WTC11 (cell line): Measurements from ENCODE around the gene OR8D4.

Source experiments
- FOXJ3 ChIP-seq: sonication (generic); formaldehyde crosslinking; IDR thresholded peaks from 2 replicates; pipeline ENCODE4 v1.9.0; 2021; ENCODE audit warnings: missing genetic modification reagents, mild to moderate bottlenecking, borderline replicate concordance
- TF ChIP-seq, protein P1 (sequence below): sonication (generic); formaldehyde crosslinking; IDR thresholded peaks from 2 replicates; pipeline ENCODE4 v1.8.1; 2023; ENCODE audit warnings: mild to moderate bottlenecking, missing genetic modification reagents, moderate library complexity
- TF ChIP-seq, protein P2 (sequence below): fragments of 200-600 bp; IDR thresholded peaks from 2 replicates; pipeline ENCODE4 v1.8.0; 2022; ENCODE audit warnings: antibody characterized with exemption
- TF ChIP-seq, protein P3 (sequence below): sonication (generic); formaldehyde crosslinking; IDR thresholded peaks from 2 replicates; pipeline ENCODE4 v1.8.0; 2023; ENCODE audit warnings: missing genetic modification reagents
- TF ChIP-seq, protein P4 (sequence below): sonication (generic); formaldehyde crosslinking; IDR thresholded peaks from 2 replicates; pipeline ENCODE4 v1.8.0; 2022; ENCODE audit warnings: mild to moderate bottlenecking, missing genetic modification reagents

DNA sequence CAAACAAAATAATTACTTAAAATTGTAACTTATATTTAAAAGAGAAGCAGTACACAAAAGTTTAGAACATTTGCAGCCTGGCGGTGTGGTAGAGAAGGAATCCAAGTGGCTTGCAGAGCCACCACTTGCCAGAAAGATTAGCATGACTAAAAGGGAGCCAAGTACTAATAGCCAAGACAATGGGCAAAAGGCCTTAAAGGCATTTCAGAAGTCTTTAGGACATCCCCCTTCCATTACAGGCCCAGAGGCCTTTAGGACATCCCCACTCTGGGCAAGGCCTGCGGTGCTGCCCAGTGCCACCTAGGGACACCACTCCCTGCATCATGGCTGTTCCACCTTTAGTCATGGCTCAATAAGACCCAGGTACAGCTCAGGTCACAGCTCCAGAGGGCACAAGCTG is 48.9 kb upstream of the OR8D4 start:
- TF ChIP-seq, protein P1, sequence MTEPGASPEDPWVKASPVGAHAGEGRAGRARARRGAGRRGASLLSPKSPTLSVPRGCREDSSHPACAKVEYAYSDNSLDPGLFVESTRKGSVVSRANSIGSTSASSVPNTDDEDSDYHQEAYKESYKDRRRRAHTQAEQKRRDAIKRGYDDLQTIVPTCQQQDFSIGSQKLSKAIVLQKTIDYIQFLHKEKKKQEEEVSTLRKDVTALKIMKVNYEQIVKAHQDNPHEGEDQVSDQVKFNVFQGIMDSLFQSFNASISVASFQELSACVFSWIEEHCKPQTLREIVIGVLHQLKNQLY: no peak
- TF ChIP-seq, protein P2, sequence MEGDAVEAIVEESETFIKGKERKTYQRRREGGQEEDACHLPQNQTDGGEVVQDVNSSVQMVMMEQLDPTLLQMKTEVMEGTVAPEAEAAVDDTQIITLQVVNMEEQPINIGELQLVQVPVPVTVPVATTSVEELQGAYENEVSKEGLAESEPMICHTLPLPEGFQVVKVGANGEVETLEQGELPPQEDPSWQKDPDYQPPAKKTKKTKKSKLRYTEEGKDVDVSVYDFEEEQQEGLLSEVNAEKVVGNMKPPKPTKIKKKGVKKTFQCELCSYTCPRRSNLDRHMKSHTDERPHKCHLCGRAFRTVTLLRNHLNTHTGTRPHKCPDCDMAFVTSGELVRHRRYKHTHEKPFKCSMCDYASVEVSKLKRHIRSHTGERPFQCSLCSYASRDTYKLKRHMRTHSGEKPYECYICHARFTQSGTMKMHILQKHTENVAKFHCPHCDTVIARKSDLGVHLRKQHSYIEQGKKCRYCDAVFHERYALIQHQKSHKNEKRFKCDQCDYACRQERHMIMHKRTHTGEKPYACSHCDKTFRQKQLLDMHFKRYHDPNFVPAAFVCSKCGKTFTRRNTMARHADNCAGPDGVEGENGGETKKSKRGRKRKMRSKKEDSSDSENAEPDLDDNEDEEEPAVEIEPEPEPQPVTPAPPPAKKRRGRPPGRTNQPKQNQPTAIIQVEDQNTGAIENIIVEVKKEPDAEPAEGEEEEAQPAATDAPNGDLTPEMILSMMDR: no peak
- TF ChIP-seq, protein P3, sequence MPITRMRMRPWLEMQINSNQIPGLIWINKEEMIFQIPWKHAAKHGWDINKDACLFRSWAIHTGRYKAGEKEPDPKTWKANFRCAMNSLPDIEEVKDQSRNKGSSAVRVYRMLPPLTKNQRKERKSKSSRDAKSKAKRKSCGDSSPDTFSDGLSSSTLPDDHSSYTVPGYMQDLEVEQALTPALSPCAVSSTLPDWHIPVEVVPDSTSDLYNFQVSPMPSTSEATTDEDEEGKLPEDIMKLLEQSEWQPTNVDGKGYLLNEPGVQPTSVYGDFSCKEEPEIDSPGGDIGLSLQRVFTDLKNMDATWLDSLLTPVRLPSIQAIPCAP (CRISPR knock-in tag): no peak
- TF ChIP-seq, protein P4, sequence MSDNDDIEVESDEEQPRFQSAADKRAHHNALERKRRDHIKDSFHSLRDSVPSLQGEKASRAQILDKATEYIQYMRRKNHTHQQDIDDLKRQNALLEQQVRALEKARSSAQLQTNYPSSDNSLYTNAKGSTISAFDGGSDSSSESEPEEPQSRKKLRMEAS: no peak
- no peak for TF ChIP-seq FOXJ3 (CRISPR knock-in tag)
